GM19043 (cell line): Measurements from ENCODE around the gene LMX1B.

ENCODE experiments used
- ATAC-seq: cut with Tn5 transposase; IDR thresholded peaks from one replicate; pipeline ENCODE4 v1.9.1; 2021; ENCODE audit warnings: low read depth; ENCODE audit not compliant: unreplicated experiment

Gene LMX1B

GRCh38 chr9:126604059-126605055 is 9.4 kb upstream of the LMX1B start:
- ATAC-seq: no peak

- no peak for ATAC-seq
Measured at GRCh38 chr9:126605792-126606482, 7.8 kb upstream of the LMX1B start.

- ATAC-seq: no peak
Measured at GRCh38 chr9:126606483-126606870, 7.3 kb upstream of the LMX1B start.

GRCh38 chr9:126607086-126607485 is 6.6 kb upstream of the LMX1B start:
- no peak for ATAC-seq

GRCh38 chr9:126607731-126608130 is 6.0 kb upstream of the LMX1B start:
- ATAC-seq: no peak

- ATAC-seq: no peak
Measured at GRCh38 chr9:126608551-126608950, 5.2 kb upstream of the LMX1B start.

- ATAC-seq: no peak
Measured at GRCh38 chr9:126609191-126609590, 4.5 kb upstream of the LMX1B start.

GRCh38 chr9:126609711-126610388 is 3.9 kb upstream of the LMX1B start:
- ATAC-seq: no peak

GRCh38 chr9:126611193-126611591 is 2.5 kb upstream of the LMX1B start:
- ATAC-seq: no peak

- no peak for ATAC-seq
Measured at GRCh38 chr9:126611592-126612325, 2.0 kb upstream of the LMX1B start.

- no peak for ATAC-seq
Measured at GRCh38 chr9:126612326-126612812, 1.4 kb upstream of the LMX1B start.

GRCh38 chr9:126612813-126613641 is 701 bp upstream of the LMX1B start:
- no peak for ATAC-seq

GRCh38 chr9:126614088-126614454 is 343 bp downstream of the LMX1B start:
- ATAC-seq: no peak

- ATAC-seq: no peak
Measured at GRCh38 chr9:126614455-126615244, 922 bp downstream of the LMX1B start.

GRCh38 chr9:126615245-126615790 is 1.6 kb downstream of the LMX1B start:
- no peak for ATAC-seq

- ATAC-seq: no peak
Measured at GRCh38 chr9:126615791-126616447, 2.2 kb downstream of the LMX1B start.

GRCh38 chr9:126616521-126616976 is 2.8 kb downstream of the LMX1B start:
- ATAC-seq: no peak
